Tibial nerve (tissue), 4 donors: ENCODE data around the gene WASF2.

ENCODE experiments used
- EP300 ChIP-seq, 2 donors: sonication (generic); formaldehyde crosslinking; IDR thresholded peaks; one replicate each; pipeline ENCODE4 v1.6.1; 2017; ENCODE audit warnings: antibody characterized with exemption in 2 of 2, mild to moderate bottlenecking in 1 of 2
- POLR2A ChIP-seq, 2 donors: fragments of 450-650 bp; IDR thresholded peaks; one replicate each; pipeline ENCODE4 v1.6.1; 2017; ENCODE audit warnings: antibody characterized with exemption in 2 of 2, mild to moderate bottlenecking in 2 of 2, moderate library complexity in 2 of 2
- TF ChIP-seq, protein P1 (sequence below), 5 experiments: fragments of 200-600 bp in 3 of 5; fragments of 450-650 bp in 2 of 5; sonication (generic) in 3 of 5; IDR thresholded peaks; one replicate each; pipeline ENCODE4 v1.5.1; 2016 to 2019; ENCODE audit warnings: antibody characterized with exemption in 5 of 5, mild to moderate bottlenecking in 3 of 5, moderate library complexity in 2 of 5

GRCh38 chr1:27428316-27429028 lies 61.5 kb downstream of the WASF2 start:
- TF ChIP-seq EP300 (IDR thresholded peaks at IDR 0.05) (peak in 1 of 2 donors; percentile 29), POLR2A (IDR thresholded peaks at IDR 0.05) (no peak)
- TF ChIP-seq, protein P1, sequence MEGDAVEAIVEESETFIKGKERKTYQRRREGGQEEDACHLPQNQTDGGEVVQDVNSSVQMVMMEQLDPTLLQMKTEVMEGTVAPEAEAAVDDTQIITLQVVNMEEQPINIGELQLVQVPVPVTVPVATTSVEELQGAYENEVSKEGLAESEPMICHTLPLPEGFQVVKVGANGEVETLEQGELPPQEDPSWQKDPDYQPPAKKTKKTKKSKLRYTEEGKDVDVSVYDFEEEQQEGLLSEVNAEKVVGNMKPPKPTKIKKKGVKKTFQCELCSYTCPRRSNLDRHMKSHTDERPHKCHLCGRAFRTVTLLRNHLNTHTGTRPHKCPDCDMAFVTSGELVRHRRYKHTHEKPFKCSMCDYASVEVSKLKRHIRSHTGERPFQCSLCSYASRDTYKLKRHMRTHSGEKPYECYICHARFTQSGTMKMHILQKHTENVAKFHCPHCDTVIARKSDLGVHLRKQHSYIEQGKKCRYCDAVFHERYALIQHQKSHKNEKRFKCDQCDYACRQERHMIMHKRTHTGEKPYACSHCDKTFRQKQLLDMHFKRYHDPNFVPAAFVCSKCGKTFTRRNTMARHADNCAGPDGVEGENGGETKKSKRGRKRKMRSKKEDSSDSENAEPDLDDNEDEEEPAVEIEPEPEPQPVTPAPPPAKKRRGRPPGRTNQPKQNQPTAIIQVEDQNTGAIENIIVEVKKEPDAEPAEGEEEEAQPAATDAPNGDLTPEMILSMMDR (IDR thresholded peaks at IDR 0.05): no peak
